ENCODE results near the gene TSHZ1.

DNA sequence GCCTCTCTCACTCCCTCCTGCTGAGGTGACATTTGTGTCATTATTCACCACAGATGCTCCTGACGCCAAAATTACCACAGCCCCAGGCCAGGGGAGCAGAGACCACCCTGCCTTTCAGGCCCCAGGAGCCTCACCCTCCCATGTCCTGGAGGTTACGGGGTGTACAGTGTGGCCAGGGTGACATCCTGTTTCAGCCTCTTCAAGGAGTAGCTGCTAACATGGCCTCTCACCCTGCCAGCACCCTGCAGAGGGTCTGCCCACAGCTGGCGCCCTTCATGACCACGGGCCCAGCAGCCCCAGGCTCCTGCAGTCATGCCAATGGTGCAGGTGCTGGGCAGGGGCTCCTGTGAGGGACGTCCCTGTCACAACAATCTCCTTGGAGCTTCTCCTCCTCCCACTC, 124.3 kb downstream of the TSHZ1 start:
- TF ChIP-seq, protein P1, sequence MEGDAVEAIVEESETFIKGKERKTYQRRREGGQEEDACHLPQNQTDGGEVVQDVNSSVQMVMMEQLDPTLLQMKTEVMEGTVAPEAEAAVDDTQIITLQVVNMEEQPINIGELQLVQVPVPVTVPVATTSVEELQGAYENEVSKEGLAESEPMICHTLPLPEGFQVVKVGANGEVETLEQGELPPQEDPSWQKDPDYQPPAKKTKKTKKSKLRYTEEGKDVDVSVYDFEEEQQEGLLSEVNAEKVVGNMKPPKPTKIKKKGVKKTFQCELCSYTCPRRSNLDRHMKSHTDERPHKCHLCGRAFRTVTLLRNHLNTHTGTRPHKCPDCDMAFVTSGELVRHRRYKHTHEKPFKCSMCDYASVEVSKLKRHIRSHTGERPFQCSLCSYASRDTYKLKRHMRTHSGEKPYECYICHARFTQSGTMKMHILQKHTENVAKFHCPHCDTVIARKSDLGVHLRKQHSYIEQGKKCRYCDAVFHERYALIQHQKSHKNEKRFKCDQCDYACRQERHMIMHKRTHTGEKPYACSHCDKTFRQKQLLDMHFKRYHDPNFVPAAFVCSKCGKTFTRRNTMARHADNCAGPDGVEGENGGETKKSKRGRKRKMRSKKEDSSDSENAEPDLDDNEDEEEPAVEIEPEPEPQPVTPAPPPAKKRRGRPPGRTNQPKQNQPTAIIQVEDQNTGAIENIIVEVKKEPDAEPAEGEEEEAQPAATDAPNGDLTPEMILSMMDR (IDR thresholded peaks at IDR 0.05), result no peak
- TF ChIP-seq POLR2AphosphoS5 (IDR thresholded peaks at IDR 0.05), result no peak

Data from gastroesophageal sphincter (tissue), 3 donors.